Measurements from ENCODE around the gene OR6N2. TPM values are rescaled to one million over a fixed set of nuclear protein-coding genes. Genes with fewer than 3 reads are reported as not detected.

Gene OR6N2
- not detected for polyA plus RNA-seq (2013, experiment 1 of 2)
- polyA plus RNA-seq (2013, experiment 2 of 2): not detected

GRCh38 chr1:158781104-158781503 lies at the start of gene OR6N2:
OR6N2 (minus strand) TSS chr1:158781204; CDS start chr1:158777635, 3,569 bp downstream.
- H3K23ac ChIP-seq (ENCODE audit: low read length): no peak within 1 kb of the TSS
- no peak within 1 kb of the TSS for H3K4ac ChIP-seq (ENCODE audit: low read depth, low read length)
- no peak within 1 kb of the TSS for H4K8ac ChIP-seq (ENCODE audit: low read depth, low read length)
- no peak within 1 kb of the TSS for H4K5ac ChIP-seq (ENCODE audit: low read length)
- no peak within 1 kb of the TSS for H2BK120ac ChIP-seq (ENCODE audit: low read depth, low read length)
- no peaks in the 10 kb centered on the region for H3K79me2 ChIP-seq (ENCODE audit: control insufficient read depth, insufficient read depth, low read length)
- no peaks in the 10 kb centered on the region for H3K4me1 ChIP-seq (ENCODE audit: control insufficient read depth, low read depth, low read length)
- H2AK5ac ChIP-seq (ENCODE audit: low read length): no peak within 1 kb of the TSS
- no peak within 1 kb of the TSS for H3K4me3 ChIP-seq (ENCODE audit: low read length)
- no peak within 1 kb of the TSS for H2BK15ac ChIP-seq (replicated peaks; ENCODE audit: low read depth)
- no peaks in the 10 kb centered on the region for H3K27me3 ChIP-seq (ENCODE audit: insufficient read depth, low read length, poor library complexity)
- H3K18ac ChIP-seq (ENCODE audit: low read length): no peak within 1 kb of the TSS
- H3K9ac ChIP-seq (ENCODE audit: low read length): no peak within 1 kb of the TSS
- no peaks in the 10 kb centered on the region for H3K36me3 ChIP-seq (ENCODE audit: control insufficient read depth, insufficient read depth, low read length)
- no peak within 1 kb of the TSS for H3K4me2 ChIP-seq (ENCODE audit: low read length)
- DNase-seq: no peak
- H2BK5ac ChIP-seq (ENCODE audit: low read length): no peak within 1 kb of the TSS
- no peak within 1 kb of the TSS for H3K27ac ChIP-seq (ENCODE audit: low read depth, low read length)
- H3K79me1 ChIP-seq (ENCODE audit: low read length): no peaks in the 10 kb centered on the region
- no peak within 1 kb of the TSS for H3K56ac ChIP-seq (ENCODE audit: low read length)

GRCh38 chr1:158830074-158830677 lies 49.2 kb upstream of the OR6N2 start:
- Histone ChIP-seq H3K36me3 (ENCODE audit: control insufficient read depth, insufficient read depth, low read length) (no peaks in the 10 kb centered on the region), H3K4me2 (ENCODE audit: low read length) (no peak overlapping the region), H3K27ac (ENCODE audit: low read depth, low read length) (no peak overlapping the region), H3K56ac (ENCODE audit: low read length) (no peak overlapping the region), H4K8ac (ENCODE audit: low read depth, low read length) (no peak overlapping the region), H3K23ac (ENCODE audit: low read length) (no peak overlapping the region), H3K79me2 (ENCODE audit: control insufficient read depth, insufficient read depth, low read length) (no peaks in the 10 kb centered on the region), H3K4ac (ENCODE audit: low read depth, low read length) (no peak overlapping the region), H2BK5ac (ENCODE audit: low read length) (no peak overlapping the region), H2BK120ac (ENCODE audit: low read depth, low read length) (no peak overlapping the region), H2AK5ac (ENCODE audit: low read length) (no peak overlapping the region), H3K4me3 (ENCODE audit: low read length) (no peak overlapping the region), H3K9ac (ENCODE audit: low read length) (no peak overlapping the region), H3K79me1 (ENCODE audit: low read length) (no peaks in the 10 kb centered on the region), H4K5ac (ENCODE audit: low read length) (no peak overlapping the region), H3K4me1 (ENCODE audit: control insufficient read depth, low read depth, low read length) (no peaks in the 10 kb centered on the region), H3K27me3 (ENCODE audit: insufficient read depth, low read length, poor library complexity) (no peaks in the 10 kb centered on the region), H3K18ac (ENCODE audit: low read length) (no peak overlapping the region), H2BK15ac (replicated peaks; ENCODE audit: low read depth) (no peak overlapping the region)
- no CpG with 5 or more reads among the region's 2 CpGs for WGBS (ENCODE audit: extremely low coverage, insufficient coverage, low lambda C conversion rate)
- DNase-seq: no peak

- WGBS (ENCODE audit: extremely low coverage, insufficient coverage, low lambda C conversion rate): no CpG with 5 or more reads among the region's 1 CpG
- H3K18ac ChIP-seq (ENCODE audit: low read length): no peak overlapping the region
- DNase-seq: no peak
Measured at GRCh38 chr1:158821723-158822122, 40.7 kb upstream of the OR6N2 start.

GRCh38 chr1:158819461-158820443 lies 38.7 kb upstream of the OR6N2 start:
- H2BK120ac ChIP-seq (ENCODE audit: low read depth, low read length): no peak overlapping the region
- no peak overlapping the region for H3K9ac ChIP-seq (ENCODE audit: low read length)
- no peak overlapping the region for H3K4me2 ChIP-seq (ENCODE audit: low read length)
- no CpG with 5 or more reads among the region's 7 CpGs for WGBS (ENCODE audit: extremely low coverage, insufficient coverage, low lambda C conversion rate)
- H3K56ac ChIP-seq (ENCODE audit: low read length): no peak overlapping the region
- H3K4ac ChIP-seq (ENCODE audit: low read depth, low read length): no peak overlapping the region
- no peak overlapping the region for H4K5ac ChIP-seq (ENCODE audit: low read length)
- no peak overlapping the region for H2BK5ac ChIP-seq (ENCODE audit: low read length)
- no peak for DNase-seq
- H4K8ac ChIP-seq (ENCODE audit: low read depth, low read length): no peak overlapping the region
- H3K4me1 ChIP-seq (ENCODE audit: control insufficient read depth, low read depth, low read length): no peaks in the 10 kb centered on the region
- no peak overlapping the region for H3K18ac ChIP-seq (ENCODE audit: low read length)
- H3K27me3 ChIP-seq (ENCODE audit: insufficient read depth, low read length, poor library complexity): no peaks in the 10 kb centered on the region
- H3K4me3 ChIP-seq (ENCODE audit: low read length): no peak overlapping the region
- H3K79me1 ChIP-seq (ENCODE audit: low read length): no peaks in the 10 kb centered on the region
- no peak overlapping the region for H3K23ac ChIP-seq (ENCODE audit: low read length)
- H2AK5ac ChIP-seq (ENCODE audit: low read length): no peak overlapping the region
- no peaks in the 10 kb centered on the region for H3K36me3 ChIP-seq (ENCODE audit: control insufficient read depth, insufficient read depth, low read length)
- no peaks in the 10 kb centered on the region for H3K79me2 ChIP-seq (ENCODE audit: control insufficient read depth, insufficient read depth, low read length)
- no peak overlapping the region for H3K27ac ChIP-seq (ENCODE audit: low read depth, low read length)
- H2BK15ac ChIP-seq (replicated peaks; ENCODE audit: low read depth): no peak overlapping the region

More at GRCh38 chr1:158821723-158822122, 40.7 kb upstream of the OR6N2 start:
- no peak overlapping the region for H3K4me2 ChIP-seq (ENCODE audit: low read length)
- H3K79me2 ChIP-seq (ENCODE audit: control insufficient read depth, insufficient read depth, low read length): no peaks in the 10 kb centered on the region
- H3K4ac ChIP-seq (ENCODE audit: low read depth, low read length): no peak overlapping the region
- H3K23ac ChIP-seq (ENCODE audit: low read length): no peak overlapping the region
- H2BK15ac ChIP-seq (replicated peaks; ENCODE audit: low read depth): no peak overlapping the region
- no peaks in the 10 kb centered on the region for H3K27me3 ChIP-seq (ENCODE audit: insufficient read depth, low read length, poor library complexity)
- no peak overlapping the region for H3K4me3 ChIP-seq (ENCODE audit: low read length)
- H2BK120ac ChIP-seq (ENCODE audit: low read depth, low read length): no peak overlapping the region
- H2AK5ac ChIP-seq (ENCODE audit: low read length): no peak overlapping the region
- H3K36me3 ChIP-seq (ENCODE audit: control insufficient read depth, insufficient read depth, low read length): no peaks in the 10 kb centered on the region
- no peak overlapping the region for H3K56ac ChIP-seq (ENCODE audit: low read length)
- H4K5ac ChIP-seq (ENCODE audit: low read length): no peak overlapping the region
- H4K8ac ChIP-seq (ENCODE audit: low read depth, low read length): no peak overlapping the region
- H3K4me1 ChIP-seq (ENCODE audit: control insufficient read depth, low read depth, low read length): no peaks in the 10 kb centered on the region
- H2BK5ac ChIP-seq (ENCODE audit: low read length): no peak overlapping the region
- H3K79me1 ChIP-seq (ENCODE audit: low read length): no peaks in the 10 kb centered on the region
- H3K27ac ChIP-seq (ENCODE audit: low read depth, low read length): no peak overlapping the region
- H3K9ac ChIP-seq (ENCODE audit: low read length): no peak overlapping the region

- DNase-seq: no peak
- H3K4ac ChIP-seq (ENCODE audit: low read depth, low read length): no peak overlapping the region
- H3K4me2 ChIP-seq (ENCODE audit: low read length): no peak overlapping the region
- no peak overlapping the region for H2AK5ac ChIP-seq (ENCODE audit: low read length)
- WGBS (ENCODE audit: extremely low coverage, insufficient coverage, low lambda C conversion rate): no CpG with 5 or more reads among the region's 1 CpG
- no peaks in the 10 kb centered on the region for H3K79me1 ChIP-seq (ENCODE audit: low read length)
- H2BK15ac ChIP-seq (replicated peaks; ENCODE audit: low read depth): no peak overlapping the region
- H2BK5ac ChIP-seq (ENCODE audit: low read length): no peak overlapping the region
- no peak overlapping the region for H4K8ac ChIP-seq (ENCODE audit: low read depth, low read length)
- no peak overlapping the region for H3K27ac ChIP-seq (ENCODE audit: low read depth, low read length)
- no peak overlapping the region for H3K23ac ChIP-seq (ENCODE audit: low read length)
- no peak overlapping the region for H4K5ac ChIP-seq (ENCODE audit: low read length)
- H3K18ac ChIP-seq (ENCODE audit: low read length): no peak overlapping the region
- no peak overlapping the region for H3K56ac ChIP-seq (ENCODE audit: low read length)
- H3K4me3 ChIP-seq (ENCODE audit: low read length): no peak overlapping the region
- H3K4me1 ChIP-seq (ENCODE audit: control insufficient read depth, low read depth, low read length): no peaks in the 10 kb centered on the region
- no peaks in the 10 kb centered on the region for H3K36me3 ChIP-seq (ENCODE audit: control insufficient read depth, insufficient read depth, low read length)
- no peak overlapping the region for H2BK120ac ChIP-seq (ENCODE audit: low read depth, low read length)
- no peaks in the 10 kb centered on the region for H3K27me3 ChIP-seq (ENCODE audit: insufficient read depth, low read length, poor library complexity)
- no peaks in the 10 kb centered on the region for H3K79me2 ChIP-seq (ENCODE audit: control insufficient read depth, insufficient read depth, low read length)
- H3K9ac ChIP-seq (ENCODE audit: low read length): no peak overlapping the region
Measured at GRCh38 chr1:158818975-158819431, 38.0 kb upstream of the OR6N2 start.

All from mesendoderm (in vitro differentiated cells).